Endothelial cell of umbilical vein (primary cell): Measurements from ENCODE around the gene ELOVL6. TPM values are rescaled to one million over a fixed set of nuclear protein-coding genes. Genes with fewer than 3 reads are reported as not detected.

ENCODE experiments used
- BruUV-seq: library from RNA; stranded (reverse); fragments of 400-500 nt; replicated peaks from 2 replicates; lab custom pipeline; 2021; lab: Mats Ljungman, UMichigan
- CTCF ChIA-PET: fragments of 300-600, 350-600 bp; sonication (Branson Sonifier 250); formaldehyde crosslinking; loops from one replicate; lab custom pipeline; 2021; ENCODE audit warnings: antibody characterized with exemption, inconsistent platforms; lab: Charles Lee
- POLR2A ChIA-PET: fragments of 300-600, 350-600 bp; sonication (Branson Sonifier 250); formaldehyde crosslinking; loops from one replicate; lab custom pipeline; 2021; ENCODE audit warnings: antibody characterized with exemption, inconsistent platforms; lab: Charles Lee
- DNase-seq: peaks from one replicate; pipeline ENCODE4 v3.0.0-alpha.2; 2011; ENCODE audit warnings: low read depth, low spot score
- FAIRE-seq: peaks from 2 replicates; lab custom pipeline; 2011; peaks lifted over from hg19 to GRCh38; lab: Jason Lieb, UNC
- H2AFZ ChIP-seq: 2 replicates; pipeline ENCODE4 v1.6.0; 2012; ENCODE audit warnings: low read depth, low read length, control low read depth, inconsistent platforms
- H3K27ac ChIP-seq: 2 replicates; pipeline ENCODE4 v1.5.1; 2011; ENCODE audit warnings: low read depth, mild to moderate bottlenecking, control low read depth, low read length, moderate library complexity; ENCODE audit not compliant: insufficient read depth
- H3K27me3 ChIP-seq, 2 experiments: 2 replicates each; pipeline versions ENCODE4 v1.6.0 to v1.6.1; 2011; ENCODE audit warnings: low read length in 2 of 2, mixed read lengths in 1 of 2; ENCODE audit not compliant: control insufficient read depth in 2 of 2, insufficient read depth in 2 of 2
- H3K36me3 ChIP-seq, 2 experiments: 2 replicates in 1 of 2; 3 replicates in 1 of 2; pipeline ENCODE4 v1.5.1; 2011; ENCODE audit warnings: low read length in 2 of 2, mild to moderate bottlenecking in 1 of 2, moderate library complexity in 1 of 2; ENCODE audit not compliant: control insufficient read depth in 2 of 2, insufficient read depth in 2 of 2; ENCODE audit errors: extremely low read depth in 1 of 2
- H3K4me1 ChIP-seq: 3 replicates; pipeline ENCODE4 v1.5.1; 2011; ENCODE audit warnings: mild to moderate bottlenecking, low read length; ENCODE audit not compliant: control insufficient read depth, insufficient read depth; ENCODE audit errors: extremely low read depth
- H3K4me2 ChIP-seq: 2 replicates; pipeline ENCODE4 v1.6.1; 2011; ENCODE audit warnings: low read length, control low read depth, mixed read lengths; ENCODE audit not compliant: insufficient read depth
- H3K4me3 ChIP-seq, 3 experiments: fragments of 200-600 bp in 1 of 3; sonication (generic), shearing (Covaris generic) in 1 of 3; replicated peaks in 1 of 3; 2 replicates each; pipeline ENCODE4 v1.5.1; 2011 to 2016; ENCODE audit warnings: control low read depth in 3 of 3, low read length in 3 of 3, mild to moderate bottlenecking in 2 of 3, inconsistent platforms in 1 of 3, low read depth in 1 of 3, moderate library complexity in 1 of 3; ENCODE audit not compliant: insufficient read depth in 1 of 3
- H3K79me2 ChIP-seq: 2 replicates; pipeline ENCODE4 v1.6.0; 2012; ENCODE audit warnings: low read length, inconsistent platforms; ENCODE audit not compliant: control insufficient read depth, insufficient read depth
- H3K9ac ChIP-seq: replicated peaks from 2 replicates; pipeline ENCODE3; 2011; ENCODE audit warnings: low read length, control low read depth; ENCODE audit not compliant: insufficient read depth; ENCODE audit errors: extremely low read depth
- H3K9me1 ChIP-seq: replicated peaks from 3 replicates; pipeline ENCODE4 v1.6.0; 2011; ENCODE audit warnings: mild to moderate bottlenecking, low read length; ENCODE audit not compliant: control insufficient read depth, insufficient read depth; ENCODE audit errors: extremely low read depth
- H3K9me3 ChIP-seq: replicated peaks from 2 replicates; pipeline ENCODE4 v1.5.1; 2012; ENCODE audit warnings: low read length, inconsistent platforms; ENCODE audit not compliant: control insufficient read depth, insufficient read depth
- H4K20me1 ChIP-seq: replicated peaks from 2 replicates; pipeline ENCODE3; 2011; ENCODE audit warnings: mild to moderate bottlenecking, low read length; ENCODE audit not compliant: control insufficient read depth, insufficient read depth; ENCODE audit errors: extremely low read depth
- FOS ChIP-seq: IDR thresholded peaks from 2 replicates; pipeline ENCODE4 v1.6.1; 2011; ENCODE audit warnings: mild to moderate bottlenecking, low read length, moderate library complexity, borderline replicate concordance; ENCODE audit not compliant: insufficient read depth
- JUN ChIP-seq: IDR thresholded peaks from 2 replicates; pipeline ENCODE4 v1.6.1; 2011; ENCODE audit warnings: borderline replicate concordance, low read depth; ENCODE audit not compliant: insufficient read length, insufficient read depth
- POLR2A ChIP-seq: IDR thresholded peaks from 2 replicates; pipeline ENCODE4 v1.6.1; 2012; ENCODE audit warnings: low read depth, mild to moderate bottlenecking, control low read depth, low read length
- dilution Hi-C: fragments of 300-500 bp; cut with MboI; formaldehyde crosslinking; loops from one replicate; pipeline ENCODE4 v1.15.0; 2019; ENCODE audit warnings: low sequenced_read_pairs; ENCODE audit not compliant: extremely low pct_ligation_motif_present
- intact Hi-C: fragments of 100-400 bp; cut with micrococcal nuclease; formaldehyde crosslinking; loops from one replicate; pipeline ENCODE4 v1.10.0; 2022
- polyA plus RNA-seq, 4 experiments: library from polyadenylated mRNA; depleted of rRNA in 3 of 4; stranded (reverse) in 3 of 4; unstranded in 1 of 4; fragments of >200 nt; gene quantifications; 2 replicates each; pipeline versions ENCODE4 v1.2.1 to v1.2.3, GENCODE V29; 2011 to 2012; ENCODE audit warnings: missing spikeins in 1 of 4
- total RNA-seq: library from RNA; stranded (reverse); gene quantifications from 2 replicates; pipeline ENCODE4 v1.2.3, GENCODE V29; 2021
- TF ChIP-seq, protein P1 (sequence below): IDR thresholded peaks from 2 replicates; pipeline ENCODE4 v1.6.1; 2011; ENCODE audit not compliant: insufficient read depth, insufficient read length
- TF ChIP-seq, protein P2 (sequence below), 2 donors: IDR thresholded peaks; 1 replicate in 1 of 2; 2 replicates in 1 of 2; pipeline ENCODE4 v1.5.1; 2011; ENCODE audit warnings: low read length in 2 of 2, mild to moderate bottlenecking in 2 of 2, moderate library complexity in 2 of 2, control low read depth in 1 of 2, inconsistent platforms in 1 of 2, low read depth in 1 of 2; ENCODE audit not compliant: insufficient read depth in 1 of 2; ENCODE audit errors: extremely low read depth in 1 of 2

ELOVL6 gene
- total and polyA plus RNA-seq, 2 donors (not counting 3 experiments of a cell fraction or from before 2014, with no cell fraction given), result 6.4 to 26.1 TPM

DNA sequence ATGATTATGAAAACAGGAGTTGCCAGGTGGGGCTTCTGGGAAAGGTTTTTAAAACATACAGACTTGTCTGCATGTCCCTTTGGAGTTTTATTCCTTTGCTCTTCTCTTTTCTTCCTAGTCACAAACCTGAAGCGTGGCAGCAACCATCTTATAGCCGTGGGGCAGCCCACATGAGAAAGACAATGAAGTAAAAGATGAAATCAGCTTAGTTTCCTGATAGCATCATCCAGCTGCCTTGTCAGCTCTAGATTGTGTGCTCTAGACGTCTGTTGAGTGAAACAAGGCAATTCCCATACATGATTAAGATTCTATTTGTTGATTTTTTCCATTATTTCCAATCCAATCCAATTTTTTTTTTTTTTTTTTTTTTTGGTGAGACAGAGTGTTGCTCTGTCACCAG is 68.9 kb downstream of the ELOVL6 start:
- POLR2A ChIA-PET, result no interaction called here

More for the DNA sequence above, 68.9 kb downstream of the ELOVL6 start:
- CTCF ChIA-PET, result interaction anchor here (1.2 to 1.4 kb wide), 3 partner anchors 15 to 95 kb away, joined by 4 to 5 read pairs (median 4); no protein-coding TSS in a partner anchor
- FAIRE-seq, result no peak
- BruUV-seq, result no TSS peak
- H3K79me2 ChIP-seq, result no peaks in the 10 kb centered on the region
- no peaks in the 10 kb centered on the region for H3K27me3 ChIP-seq
- no peak for TF ChIP-seq POLR2A
- no peak for TF ChIP-seq JUN
- TF ChIP-seq, protein P1, sequence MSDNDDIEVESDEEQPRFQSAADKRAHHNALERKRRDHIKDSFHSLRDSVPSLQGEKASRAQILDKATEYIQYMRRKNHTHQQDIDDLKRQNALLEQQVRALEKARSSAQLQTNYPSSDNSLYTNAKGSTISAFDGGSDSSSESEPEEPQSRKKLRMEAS, result no peak
- TF ChIP-seq FOS, result no peak
- TF ChIP-seq, protein P2, sequence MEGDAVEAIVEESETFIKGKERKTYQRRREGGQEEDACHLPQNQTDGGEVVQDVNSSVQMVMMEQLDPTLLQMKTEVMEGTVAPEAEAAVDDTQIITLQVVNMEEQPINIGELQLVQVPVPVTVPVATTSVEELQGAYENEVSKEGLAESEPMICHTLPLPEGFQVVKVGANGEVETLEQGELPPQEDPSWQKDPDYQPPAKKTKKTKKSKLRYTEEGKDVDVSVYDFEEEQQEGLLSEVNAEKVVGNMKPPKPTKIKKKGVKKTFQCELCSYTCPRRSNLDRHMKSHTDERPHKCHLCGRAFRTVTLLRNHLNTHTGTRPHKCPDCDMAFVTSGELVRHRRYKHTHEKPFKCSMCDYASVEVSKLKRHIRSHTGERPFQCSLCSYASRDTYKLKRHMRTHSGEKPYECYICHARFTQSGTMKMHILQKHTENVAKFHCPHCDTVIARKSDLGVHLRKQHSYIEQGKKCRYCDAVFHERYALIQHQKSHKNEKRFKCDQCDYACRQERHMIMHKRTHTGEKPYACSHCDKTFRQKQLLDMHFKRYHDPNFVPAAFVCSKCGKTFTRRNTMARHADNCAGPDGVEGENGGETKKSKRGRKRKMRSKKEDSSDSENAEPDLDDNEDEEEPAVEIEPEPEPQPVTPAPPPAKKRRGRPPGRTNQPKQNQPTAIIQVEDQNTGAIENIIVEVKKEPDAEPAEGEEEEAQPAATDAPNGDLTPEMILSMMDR (IDR thresholded peaks at IDR 0.05; ENCODE audit: extremely low read depth in 1 of 2, insufficient read depth in 1 of 2, low read depth in 1 of 2, low read length in 2 of 2), result no peak
- H3K27ac ChIP-seq, result no peak overlapping the region
- no peak overlapping the region for H3K4me2 ChIP-seq
- H3K9me3 ChIP-seq, result no peaks in the 10 kb centered on the region
- H3K9me1 ChIP-seq, result no peaks in the 10 kb centered on the region
- dilution Hi-C loops, result no loop called here
- no peak overlapping the region for H2AFZ ChIP-seq
- H3K4me1 ChIP-seq, result no peaks in the 10 kb centered on the region
- no peak overlapping the region for H3K9ac ChIP-seq
- no peaks in the 10 kb centered on the region for H4K20me1 ChIP-seq
- intact Hi-C loops, result no loop called here
- no peak overlapping the region for H3K4me3 ChIP-seq
- DNase-seq, result no peak
- no peaks in the 10 kb centered on the region for H3K36me3 ChIP-seq
